Endothelial cell (in vitro differentiated cells): ENCODE data around the gene CRNN. TPM values are rescaled to one million over a fixed set of nuclear protein-coding genes. Genes with fewer than 3 reads are reported as not detected.

Source experiments
- DNase-seq: peaks from one replicate; pipeline ENCODE4 v3.0.0; 2021; ENCODE audit warnings: low spot score
- H3K27ac Mint-ChIP-seq: one replicate; pipeline ENCODE4 v1.8.0; 2021; ENCODE audit warnings: mixed read lengths, inconsistent platforms; ENCODE audit not compliant: unreplicated experiment
- H3K27me3 Mint-ChIP-seq: one replicate; pipeline ENCODE4 v1.8.0; 2021; ENCODE audit warnings: mild to moderate bottlenecking, moderate library complexity, mixed read lengths, inconsistent platforms; ENCODE audit not compliant: unreplicated experiment
- H3K36me3 Mint-ChIP-seq: one replicate; pipeline ENCODE4 v1.8.0; 2021; ENCODE audit warnings: mild to moderate bottlenecking, low read depth, mixed read lengths, inconsistent platforms; ENCODE audit not compliant: unreplicated experiment
- H3K4me1 Mint-ChIP-seq: one replicate; pipeline ENCODE4 v1.8.0; 2021; ENCODE audit warnings: mild to moderate bottlenecking, mixed read lengths, inconsistent platforms; ENCODE audit not compliant: unreplicated experiment
- H3K4me3 Mint-ChIP-seq: one replicate; pipeline ENCODE4 v1.8.0; 2021; ENCODE audit warnings: mild to moderate bottlenecking, mixed read lengths, inconsistent platforms; ENCODE audit not compliant: unreplicated experiment
- H3K9me3 Mint-ChIP-seq: one replicate; pipeline ENCODE4 v1.8.0; 2021; ENCODE audit warnings: mixed read lengths, inconsistent platforms; ENCODE audit not compliant: unreplicated experiment
- total RNA-seq: library from RNA; stranded (reverse); fragmentation: NEBNext Ultra II Directional; extraction: Animal tissue kit (Norgen Biotek cat#: 25700); gene quantifications from one replicate; pipeline ENCODE4 v1.2.1, GENCODE V29; 2021; ENCODE audit not compliant: unreplicated experiment
- TF ChIP-seq, protein P1 (sequence below): fragments of 200-600 bp; sonication (generic); IDR thresholded peaks from one replicate; pipeline ENCODE4 v1.5.0; 2021; ENCODE audit warnings: antibody characterized with exemption; ENCODE audit not compliant: unreplicated experiment

Gene CRNN
- total RNA-seq, 1 donor from 2014 or later, result not detected

DNA sequence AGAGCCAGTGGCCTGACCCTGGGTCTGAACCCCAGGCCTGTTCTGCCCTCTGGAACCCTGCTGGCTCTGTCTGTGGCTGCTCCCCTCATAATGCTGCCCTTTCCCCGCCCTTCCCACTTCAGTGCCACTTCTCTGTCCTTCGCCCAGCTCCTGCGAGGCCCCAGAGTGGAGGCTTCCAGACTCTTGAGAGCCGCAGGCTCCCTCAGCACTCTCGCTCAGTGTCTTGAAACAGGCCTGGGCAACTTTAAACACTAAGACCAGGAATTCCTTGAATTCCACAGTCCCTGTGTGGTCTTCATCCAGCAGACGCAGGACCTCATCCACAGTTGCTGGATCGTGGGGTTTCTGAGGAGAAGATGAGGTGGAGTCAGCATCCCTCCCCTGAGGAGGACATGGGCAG is 3.5 kb downstream of the CRNN start:
- Mint-ChIP-seq H3K36me3 (no peaks in the 10 kb centered on the region), H3K4me3 (no peak overlapping the region), H3K9me3 (no peaks in the 10 kb centered on the region), H3K27ac (no peak overlapping the region), H3K4me1 (peaks cover 18% of the 10 kb centered on the region), H3K27me3 (peaks cover 4% of the 10 kb centered on the region)
- no peak for DNase-seq
- TF ChIP-seq, protein P1, sequence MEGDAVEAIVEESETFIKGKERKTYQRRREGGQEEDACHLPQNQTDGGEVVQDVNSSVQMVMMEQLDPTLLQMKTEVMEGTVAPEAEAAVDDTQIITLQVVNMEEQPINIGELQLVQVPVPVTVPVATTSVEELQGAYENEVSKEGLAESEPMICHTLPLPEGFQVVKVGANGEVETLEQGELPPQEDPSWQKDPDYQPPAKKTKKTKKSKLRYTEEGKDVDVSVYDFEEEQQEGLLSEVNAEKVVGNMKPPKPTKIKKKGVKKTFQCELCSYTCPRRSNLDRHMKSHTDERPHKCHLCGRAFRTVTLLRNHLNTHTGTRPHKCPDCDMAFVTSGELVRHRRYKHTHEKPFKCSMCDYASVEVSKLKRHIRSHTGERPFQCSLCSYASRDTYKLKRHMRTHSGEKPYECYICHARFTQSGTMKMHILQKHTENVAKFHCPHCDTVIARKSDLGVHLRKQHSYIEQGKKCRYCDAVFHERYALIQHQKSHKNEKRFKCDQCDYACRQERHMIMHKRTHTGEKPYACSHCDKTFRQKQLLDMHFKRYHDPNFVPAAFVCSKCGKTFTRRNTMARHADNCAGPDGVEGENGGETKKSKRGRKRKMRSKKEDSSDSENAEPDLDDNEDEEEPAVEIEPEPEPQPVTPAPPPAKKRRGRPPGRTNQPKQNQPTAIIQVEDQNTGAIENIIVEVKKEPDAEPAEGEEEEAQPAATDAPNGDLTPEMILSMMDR, result no peak

DNA sequence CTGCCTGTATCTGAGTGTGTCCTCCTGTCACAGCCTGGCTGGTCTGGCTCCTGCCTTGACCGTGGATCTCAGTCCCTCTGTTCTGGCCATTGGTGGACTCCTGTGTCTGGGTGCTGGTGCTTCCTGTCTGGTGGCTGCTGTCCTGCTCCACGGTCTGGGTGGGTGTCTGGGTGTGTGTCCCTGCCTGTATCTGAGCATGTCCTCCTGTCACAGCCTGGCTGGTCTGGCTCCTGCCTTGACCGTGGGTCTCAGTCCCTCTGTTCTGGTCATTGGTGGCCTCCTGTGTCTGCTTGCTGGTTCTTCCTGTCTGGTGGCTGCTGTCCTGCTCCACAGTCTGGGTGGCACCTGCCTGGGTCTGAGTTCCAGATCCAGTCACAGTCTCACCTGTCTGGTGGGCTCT is 4.0 kb downstream of the CRNN start:
- Mint-ChIP-seq H3K4me1 (peaks cover 18% of the 10 kb centered on the region), H3K9me3 (no peaks in the 10 kb centered on the region), H3K4me3 (no peak overlapping the region), H3K27ac (no peak overlapping the region), H3K36me3 (no peaks in the 10 kb centered on the region), H3K27me3 (peaks cover 4% of the 10 kb centered on the region)
- DNase-seq, result no peak
- TF ChIP-seq, protein P1, result no peak

DNA sequence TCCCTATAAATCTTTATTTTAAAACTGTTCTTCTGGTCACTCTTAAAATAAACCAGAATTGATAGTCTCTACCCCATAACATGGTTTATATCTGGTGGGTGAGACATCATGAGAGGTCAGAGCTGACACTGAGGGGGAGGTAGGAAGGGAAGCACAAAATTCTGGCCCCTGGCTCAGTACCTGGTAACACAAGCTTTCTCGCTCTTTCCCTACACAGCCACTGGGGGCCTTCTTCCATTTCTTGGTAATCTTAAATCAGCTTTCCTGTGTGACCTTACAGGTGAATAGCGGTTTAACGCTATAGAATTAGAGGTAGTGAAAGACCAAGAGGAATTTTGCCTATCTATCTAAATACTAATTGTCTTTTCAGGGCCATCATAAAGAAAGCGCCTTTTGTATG is 5.4 kb downstream of the CRNN start:
- Mint-ChIP-seq H3K27ac (no peak overlapping the region), H3K4me3 (no peak overlapping the region), H3K9me3 (no peaks in the 10 kb centered on the region), H3K4me1 (peaks cover 18% of the 10 kb centered on the region), H3K36me3 (no peaks in the 10 kb centered on the region), H3K27me3 (peaks cover 4% of the 10 kb centered on the region)
- no peak for DNase-seq
- TF ChIP-seq, protein P1, result no peak

DNA sequence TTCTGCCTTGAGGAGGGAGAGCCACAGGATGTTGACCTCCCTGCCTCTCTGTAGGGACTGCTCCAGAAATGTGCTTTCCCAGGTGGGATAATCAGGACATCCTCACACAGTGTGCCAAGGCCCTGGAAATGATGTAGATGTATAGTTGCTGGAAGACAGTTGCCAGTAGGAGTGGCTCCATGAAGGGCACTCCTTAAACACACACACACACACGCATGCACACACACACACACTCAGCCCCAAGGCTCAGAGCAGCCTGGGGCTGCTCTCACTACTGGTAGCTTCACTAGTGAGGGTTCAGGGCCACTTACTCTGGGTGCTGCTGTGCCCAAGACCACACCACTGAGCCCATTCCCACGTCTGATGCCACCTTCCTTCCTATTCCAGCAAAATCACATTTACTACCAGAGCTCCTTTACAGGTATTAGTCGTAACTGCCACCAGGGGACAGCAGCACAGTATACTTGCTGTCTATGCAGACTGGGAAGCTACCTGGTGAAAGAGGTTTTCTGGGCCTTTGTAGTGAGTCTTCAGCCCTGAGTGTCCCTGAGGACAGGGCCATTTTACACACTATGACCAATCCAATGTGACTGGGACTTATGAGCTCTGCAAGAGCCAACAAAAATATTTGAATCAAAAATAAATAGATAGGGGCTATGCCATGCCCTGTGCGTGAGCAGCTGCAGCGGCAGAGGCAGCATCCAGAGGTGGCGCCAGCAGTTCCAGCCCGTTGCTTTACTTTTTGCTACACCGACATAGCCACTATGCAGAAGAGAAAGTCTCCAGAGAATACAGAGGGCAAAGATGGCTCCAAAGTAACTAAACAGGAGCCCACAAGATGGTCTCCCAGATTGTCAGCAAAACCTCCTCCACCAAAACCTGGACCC is 15.0 kb downstream of the CRNN start:
- Mint-ChIP-seq H3K4me3 (no peak overlapping the region), H3K27me3 (no peaks in the 10 kb centered on the region), H3K9me3 (no peaks in the 10 kb centered on the region), H3K27ac (no peak overlapping the region), H3K4me1 (no peaks in the 10 kb centered on the region), H3K36me3 (no peaks in the 10 kb centered on the region)
- TF ChIP-seq, protein P1, result peak; percentile 54
- peak; percentile 38 for DNase-seq

DNA sequence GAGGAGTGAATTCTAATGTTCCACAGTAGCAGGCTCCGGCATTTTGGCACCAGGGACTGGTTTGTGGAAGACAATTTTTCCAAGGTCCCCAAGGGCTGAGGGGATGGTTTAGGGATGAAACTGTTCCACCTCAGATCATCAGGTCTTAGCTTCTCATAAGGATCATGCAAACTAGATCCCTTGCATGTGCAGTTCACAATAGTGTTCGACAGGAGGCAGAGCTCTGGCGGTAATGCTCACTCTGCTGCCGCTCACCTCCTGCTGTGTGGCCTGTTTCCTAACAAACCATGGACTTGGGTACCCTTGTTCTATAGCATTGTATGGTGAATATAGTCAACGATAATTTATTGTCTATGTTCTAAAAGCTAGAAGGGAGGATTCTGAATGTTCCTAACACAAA is 16.6 kb downstream of the CRNN start:
- TF ChIP-seq, protein P1, result peak; percentile 16
- Mint-ChIP-seq H3K9me3 (no peaks in the 10 kb centered on the region), H3K4me1 (no peaks in the 10 kb centered on the region), H3K36me3 (no peaks in the 10 kb centered on the region), H3K4me3 (no peak overlapping the region), H3K27me3 (peaks cover 3% of the 10 kb centered on the region), H3K27ac (no peak overlapping the region)
- no peak for DNase-seq
